ENCODE measurements around the gene MAPKBP1. TPM values are rescaled to one million over a fixed set of nuclear protein-coding genes. Genes with fewer than 3 reads are reported as not detected.

The MAPKBP1 gene
- total RNA-seq, 6 experiments from 2014 or later = 4.3 to 7.9 (median 5.7) TPM

DNA sequence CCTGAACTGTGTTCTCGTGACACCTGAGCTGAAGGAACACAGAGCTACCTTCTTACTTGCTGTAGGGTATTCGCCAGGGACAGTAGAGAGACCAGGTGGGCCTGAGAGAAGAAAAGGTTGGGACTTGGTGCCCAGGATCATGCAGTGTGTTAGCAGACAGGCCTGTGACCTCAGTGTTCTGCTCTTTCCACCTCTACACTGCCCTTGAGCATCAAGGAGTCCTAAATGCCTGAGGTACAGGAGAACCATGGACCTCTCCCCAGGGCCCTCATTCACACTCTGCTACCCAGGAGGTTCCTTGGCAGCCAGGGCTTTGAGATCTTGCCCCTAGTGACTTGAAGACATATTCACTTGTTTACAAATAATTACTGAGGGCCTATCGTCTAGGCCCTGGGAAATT lies 31.4 kb downstream of the MAPKBP1 start:
- Histone ChIP-seq H3K4me3 (no peak overlapping the region), H3K9me3 (no peaks in the 10 kb centered on the region), H3K27me3 (no peaks in the 10 kb centered on the region), H3K36me3 (no peaks in the 10 kb centered on the region), H3K27ac (no peak overlapping the region), H3K4me1 (no peaks in the 10 kb centered on the region)
- ATAC-seq (no peak), DNase-seq (no peak)
- TF ChIP-seq POLR2A (IDR thresholded peaks at IDR 0.05) (no peak), CTCF (IDR thresholded peaks at IDR 0.05) (no peak)
- intact Hi-C loops (cut with DNase I) = loop anchor here in 1 of 2 donors (5.0 kb wide), 1 partner anchor 33 kb away; the partner anchor contains the start of gene MAPKBP1
- 94% methylated on average over 2 of the region's 3 CpGs for WGBS (ENCODE audit: insufficient coverage, low coverage, low lambda C conversion rate, missing lambda C conversion rate)

DNA sequence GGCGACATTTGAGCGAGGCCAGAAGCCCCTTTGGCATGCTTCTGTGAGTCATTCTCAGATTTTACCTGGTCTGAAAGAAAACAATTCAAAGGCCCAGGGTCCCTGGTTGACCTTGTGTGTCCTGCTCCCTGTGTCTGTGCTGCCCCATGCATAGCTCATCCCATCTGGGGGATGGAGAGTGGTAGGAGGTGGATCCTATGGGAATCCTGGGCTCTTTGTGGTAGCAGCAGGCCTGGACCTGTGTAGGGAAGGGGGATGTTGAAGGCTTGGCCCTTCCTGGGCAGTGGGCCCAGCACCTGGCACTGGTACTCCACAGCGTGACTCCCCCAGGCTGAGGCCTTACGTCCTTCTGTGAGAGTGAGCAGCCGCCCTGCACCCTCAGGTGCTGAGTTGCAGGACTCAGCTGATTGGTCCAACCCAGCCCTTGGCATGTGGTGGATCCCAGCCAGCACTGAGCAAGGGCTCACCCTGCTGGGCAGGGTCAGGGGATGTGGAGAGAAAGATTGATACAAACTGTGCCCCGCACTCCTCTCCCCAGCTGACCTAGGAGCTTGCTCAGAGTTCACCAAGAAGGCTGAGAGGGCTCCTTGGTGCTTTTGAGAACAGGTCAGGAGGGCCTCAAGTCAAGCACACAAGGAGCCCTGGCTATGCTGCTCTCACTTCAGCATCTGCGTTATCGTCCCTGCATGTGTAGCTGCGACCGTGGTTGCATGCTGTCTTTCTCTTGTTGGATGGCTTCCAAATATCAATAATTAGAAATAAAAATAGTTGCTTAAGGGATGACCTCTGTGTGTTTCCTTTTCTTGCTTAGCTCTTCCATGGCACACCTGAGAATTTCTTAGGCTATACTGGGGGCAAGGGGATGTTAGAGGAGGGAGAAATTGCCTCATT lies 32.3 kb downstream of the MAPKBP1 start:
- TF ChIP-seq POLR2A (IDR thresholded peaks at IDR 0.05) (no peak), CTCF (IDR thresholded peaks at IDR 0.05) (no peak)
- no peaks in the 10 kb centered on the region for H3K27me3 ChIP-seq
- ATAC-seq = peak; percentile 24 to 54 (median 50)
- H3K4me1 ChIP-seq = no peaks in the 10 kb centered on the region
- no peaks in the 10 kb centered on the region for H3K9me3 ChIP-seq
- WGBS (ENCODE audit: insufficient coverage, low coverage, low lambda C conversion rate, missing lambda C conversion rate) = 94% methylated on average over 2 of the region's 10 CpGs
- no peak for DNase-seq
- no peaks in the 10 kb centered on the region for H3K36me3 ChIP-seq
- intact Hi-C loops (cut with DNase I) = loop anchor here in 1 of 2 donors (5.0 kb wide), 1 partner anchor 34 kb away; the partner anchor contains the start of gene MAPKBP1
- H3K27ac ChIP-seq = no peak overlapping the region
- no peak overlapping the region for H3K4me3 ChIP-seq

- H3K27ac ChIP-seq = no peak overlapping the region
- H3K36me3 ChIP-seq = peaks cover 0 to 6% (median 0%) of the 10 kb centered on the region in 4 donors
- TF ChIP-seq CTCF (IDR thresholded peaks at IDR 0.05) = no peak
- no peaks in the 10 kb centered on the region for H3K9me3 ChIP-seq
- DNase-seq (no peak), ATAC-seq (no peak)
- intact Hi-C loops (cut with DNase I) = loop anchor here in 1 of 2 donors (5.0 kb wide), 1 partner anchor 37 kb away; the partner anchor contains the start of gene MAPKBP1
- no peak overlapping the region for H3K4me3 ChIP-seq
- H3K4me1 ChIP-seq = no peaks in the 10 kb centered on the region
- 67% methylated on average over 1 of the region's 2 CpGs for WGBS (ENCODE audit: insufficient coverage, low coverage, low lambda C conversion rate, missing lambda C conversion rate)
- H3K27me3 ChIP-seq = no peaks in the 10 kb centered on the region
Observed at GRCh38 chr15:41809121-41809520, 34.8 kb downstream of the MAPKBP1 start.

DNA sequence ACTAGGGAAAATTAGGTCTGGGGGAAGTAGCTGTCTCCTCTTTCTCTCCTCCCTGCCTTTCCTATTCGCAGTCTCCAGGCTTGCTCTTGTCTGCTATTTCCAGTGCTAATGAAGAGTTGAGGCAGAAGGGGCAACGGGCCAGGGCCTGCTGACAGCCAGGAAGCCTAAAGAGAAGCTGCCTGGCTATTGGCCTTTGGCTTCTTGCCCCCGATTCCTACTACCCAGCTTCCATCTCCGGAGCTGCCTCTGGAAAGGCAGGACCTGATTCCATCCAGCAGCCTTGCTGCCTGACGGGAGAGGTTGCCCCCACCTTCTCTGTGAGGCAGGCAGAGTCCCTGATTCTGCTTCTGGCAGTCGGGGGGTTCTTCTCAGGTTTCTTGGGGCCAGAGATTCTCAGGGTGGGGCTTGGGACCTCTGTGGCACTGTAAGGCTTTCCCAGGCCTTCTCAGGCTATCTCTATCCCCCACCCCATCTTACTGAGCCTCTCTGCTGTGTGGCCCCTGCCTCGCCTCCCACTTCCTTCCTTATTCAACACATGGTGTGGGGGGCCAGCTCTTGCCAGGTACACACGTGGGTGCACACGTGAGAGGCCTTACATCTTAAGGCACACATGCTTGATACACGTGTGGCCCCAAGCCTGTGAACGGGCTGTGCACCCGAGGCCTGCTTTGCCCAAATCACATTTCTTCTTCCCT lies 35.4 kb downstream of the MAPKBP1 start:
- H3K9me3 ChIP-seq = no peaks in the 10 kb centered on the region
- DNase-seq (no peak), ATAC-seq (no peak)
- no peaks in the 10 kb centered on the region for H3K4me1 ChIP-seq
- peaks cover 0 to 6% (median 0%) of the 10 kb centered on the region in 4 donors for H3K36me3 ChIP-seq
- no peak overlapping the region for H3K4me3 ChIP-seq
- intact Hi-C loops (cut with DNase I) = loop anchor here (5.0 kb wide), 2 partner anchors 32 to 37 kb away; partner anchors contain the start of gene MAPKBP1 (in 1 of the 2)
- no peaks in the 10 kb centered on the region for H3K27me3 ChIP-seq
- TF ChIP-seq POLR2A (IDR thresholded peaks at IDR 0.05) (no peak), CTCF (IDR thresholded peaks at IDR 0.05) (no peak)
- WGBS (ENCODE audit: insufficient coverage, low coverage, low lambda C conversion rate, missing lambda C conversion rate) = 62% methylated on average over 7 of the region's 12 CpGs
- no peak overlapping the region for H3K27ac ChIP-seq

Data from right lobe of liver (tissue), 6 donors.